Upper lobe of left lung (tissue), 4 donors: ENCODE results near the gene TGFB1.

Source experiments
- POLR2A ChIP-seq, 4 donors: fragments of 450-650 bp; IDR thresholded peaks; one replicate each; pipeline ENCODE4 v1.5.1; 2016 to 2017; ENCODE audit warnings: antibody characterized with exemption in 4 of 4, mild to moderate bottlenecking in 2 of 4
- POLR2AphosphoS5 ChIP-seq, 2 donors: sonication (generic); formaldehyde crosslinking; IDR thresholded peaks; one replicate each; pipeline ENCODE4 v1.5.1; 2017; ENCODE audit warnings: antibody characterized with exemption in 2 of 2
- TF ChIP-seq, protein P1 (sequence below), 6 experiments: fragments of 450-650 bp in 4 of 6; fragments of 200-600 bp in 2 of 6; sonication (generic) in 2 of 6; IDR thresholded peaks; one replicate each; pipeline ENCODE4 v1.5.1; 2016 to 2019; ENCODE audit warnings: antibody characterized with exemption in 6 of 6

GRCh38 chr19:41310033-41310831, 43.5 kb downstream of the TGFB1 start, which contains the start of gene CCDC97:
- TF ChIP-seq, protein P1, sequence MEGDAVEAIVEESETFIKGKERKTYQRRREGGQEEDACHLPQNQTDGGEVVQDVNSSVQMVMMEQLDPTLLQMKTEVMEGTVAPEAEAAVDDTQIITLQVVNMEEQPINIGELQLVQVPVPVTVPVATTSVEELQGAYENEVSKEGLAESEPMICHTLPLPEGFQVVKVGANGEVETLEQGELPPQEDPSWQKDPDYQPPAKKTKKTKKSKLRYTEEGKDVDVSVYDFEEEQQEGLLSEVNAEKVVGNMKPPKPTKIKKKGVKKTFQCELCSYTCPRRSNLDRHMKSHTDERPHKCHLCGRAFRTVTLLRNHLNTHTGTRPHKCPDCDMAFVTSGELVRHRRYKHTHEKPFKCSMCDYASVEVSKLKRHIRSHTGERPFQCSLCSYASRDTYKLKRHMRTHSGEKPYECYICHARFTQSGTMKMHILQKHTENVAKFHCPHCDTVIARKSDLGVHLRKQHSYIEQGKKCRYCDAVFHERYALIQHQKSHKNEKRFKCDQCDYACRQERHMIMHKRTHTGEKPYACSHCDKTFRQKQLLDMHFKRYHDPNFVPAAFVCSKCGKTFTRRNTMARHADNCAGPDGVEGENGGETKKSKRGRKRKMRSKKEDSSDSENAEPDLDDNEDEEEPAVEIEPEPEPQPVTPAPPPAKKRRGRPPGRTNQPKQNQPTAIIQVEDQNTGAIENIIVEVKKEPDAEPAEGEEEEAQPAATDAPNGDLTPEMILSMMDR (IDR thresholded peaks at IDR 0.05), result peak in 3 of 6 experiments; percentile 10 to 35 (median 19)
- TF ChIP-seq POLR2AphosphoS5 (IDR thresholded peaks at IDR 0.05) (peak; percentile 80 to 85), POLR2A (IDR thresholded peaks at IDR 0.05) (peak in 3 of 4 donors; percentile 69 to 86 (median 70))
